Liver (tissue), 9 donors: Measurements from ENCODE around the gene GPATCH2. TPM values are rescaled to one million over a fixed set of nuclear protein-coding genes. Genes with fewer than 3 reads are reported as not detected.

Experiments
- DNase-seq: peaks from one replicate; pipeline ENCODE4 v3.0.0-alpha.2; 2017; ENCODE audit warnings: low spot score
- H3K27ac ChIP-seq, 2 donors: one replicate each; pipeline ENCODE4 v1.7.0; 2013; ENCODE audit warnings: inconsistent platforms in 2 of 2, low read length in 2 of 2, control low read depth in 1 of 2, low read depth in 1 of 2, mild to moderate bottlenecking in 1 of 2
- H3K27me3 ChIP-seq, 4 donors: one replicate each; pipeline versions ENCODE4 v1.6.1 to v1.7.0; 2013; ENCODE audit warnings: low read length in 3 of 4, inconsistent platforms in 1 of 4, mild to moderate bottlenecking in 1 of 4, moderate library complexity in 1 of 4; ENCODE audit not compliant: control insufficient read depth in 4 of 4, insufficient read depth in 4 of 4
- H3K36me3 ChIP-seq, 4 donors: one replicate each; pipeline versions ENCODE4 v1.6.1 to v1.7.0; 2013; ENCODE audit warnings: low read length in 3 of 4, mild to moderate bottlenecking in 3 of 4, low read depth in 1 of 4, moderate library complexity in 1 of 4; ENCODE audit not compliant: control insufficient read depth in 4 of 4, insufficient read depth in 3 of 4
- H3K4me1 ChIP-seq, 4 donors: one replicate each; pipeline versions ENCODE4 v1.6.1 to v1.7.0; 2013; ENCODE audit warnings: low read length in 3 of 4, mild to moderate bottlenecking in 3 of 4, moderate library complexity in 1 of 4; ENCODE audit not compliant: control insufficient read depth in 4 of 4, insufficient read depth in 4 of 4
- H3K4me3 ChIP-seq, 3 donors: one replicate each; pipeline versions ENCODE4 v1.6.1 to v1.7.0; 2013; ENCODE audit warnings: low read length in 3 of 3, control low read depth in 1 of 3, low read depth in 1 of 3, mild to moderate bottlenecking in 1 of 3
- H3K9ac ChIP-seq, 2 donors: one replicate each; pipeline ENCODE4 v1.7.0; 2013; ENCODE audit warnings: low read length in 2 of 2, mild to moderate bottlenecking in 2 of 2, moderate library complexity in 2 of 2, control low read depth in 1 of 2, low read depth in 1 of 2
- H3K9me3 ChIP-seq, 4 donors: one replicate each; pipeline versions ENCODE4 v1.6.1 to v1.7.0; 2013; ENCODE audit warnings: low read length in 3 of 4; ENCODE audit not compliant: control insufficient read depth in 4 of 4
- ATF3 ChIP-seq: IDR thresholded peaks from 2 replicates; pipeline ENCODE4 v1.6.1; 2016; ENCODE audit warnings: antibody characterized with exemption
- CTCF ChIP-seq: fragments of 150-350 bp; IDR thresholded peaks from 2 replicates; pipeline ENCODE4 v1.5.1; 2017; ENCODE audit warnings: improper control_type of control experiment, low read depth, low read length; ENCODE audit not compliant: missing input control
- EGR1 ChIP-seq, 2 donors: IDR thresholded peaks; 2 replicates each; pipeline ENCODE4 v1.6.1; 2016 to 2018; ENCODE audit warnings: antibody characterized with exemption in 2 of 2, low read depth in 2 of 2
- FOXA1 ChIP-seq: IDR thresholded peaks from 2 replicates; pipeline ENCODE4 v1.6.1; 2016; ENCODE audit warnings: antibody characterized with exemption
- FOXA2 ChIP-seq: IDR thresholded peaks from 2 replicates; pipeline ENCODE4 v1.6.1; 2016; ENCODE audit warnings: antibody characterized with exemption
- GABPA ChIP-seq, 2 donors: IDR thresholded peaks in 1 of 2; conservative IDR thresholded peaks in 1 of 2; 2 replicates each; pipeline ENCODE4 v1.6.1; 2016; ENCODE audit warnings: antibody characterized with exemption in 2 of 2, mild to moderate bottlenecking in 1 of 2, moderate library complexity in 1 of 2
- HNF4A ChIP-seq, 2 donors: conservative IDR thresholded peaks; 2 replicates each; pipeline ENCODE4 v1.6.1; 2016; ENCODE audit warnings: antibody characterized with exemption in 2 of 2, mild to moderate bottlenecking in 2 of 2
- JUND ChIP-seq, 2 donors: IDR thresholded peaks; 2 replicates each; pipeline ENCODE4 v1.6.1; 2016; ENCODE audit warnings: antibody characterized with exemption in 2 of 2
- MAX ChIP-seq: IDR thresholded peaks from 2 replicates; pipeline ENCODE4 v1.6.1; 2016; ENCODE audit warnings: antibody characterized with exemption
- NR2F2 ChIP-seq: IDR thresholded peaks from 2 replicates; pipeline ENCODE4 v1.6.1; 2016; ENCODE audit warnings: antibody characterized with exemption
- RAD21 ChIP-seq, 2 donors: IDR thresholded peaks; 2 replicates each; pipeline ENCODE4 v1.6.1; 2016; ENCODE audit warnings: antibody characterized with exemption in 2 of 2, mild to moderate bottlenecking in 2 of 2
- REST ChIP-seq: IDR thresholded peaks from 2 replicates; pipeline ENCODE4 v1.6.1; 2016; ENCODE audit warnings: antibody characterized with exemption, mild to moderate bottlenecking
- RXRA ChIP-seq, 2 donors: IDR thresholded peaks; 2 replicates each; pipeline ENCODE4 v1.6.1; 2017 to 2018; ENCODE audit warnings: antibody characterized with exemption in 2 of 2, mild to moderate bottlenecking in 1 of 2
- SP1 ChIP-seq: IDR thresholded peaks from 2 replicates; pipeline ENCODE4 v1.6.1; 2018; ENCODE audit warnings: antibody characterized with exemption, mild to moderate bottlenecking
- TAF1 ChIP-seq: conservative IDR thresholded peaks from 2 replicates; pipeline ENCODE4 v1.6.1; 2016; ENCODE audit warnings: antibody characterized with exemption, mild to moderate bottlenecking
- YY1 ChIP-seq: IDR thresholded peaks from 2 replicates; pipeline ENCODE4 v1.6.1; 2016; ENCODE audit warnings: antibody characterized with exemption, mild to moderate bottlenecking
- WGBS: extraction: QIAGEN DNeasy Blood & Tissue Kit; methylation state at CpG from one replicate; pipeline ENCODE4 v1.1.7; 2013; 5-methylcytosine and 5-hydroxymethylcytosine counted together
- polyA plus RNA-seq, 2 donors: library from polyadenylated mRNA; stranded (reverse) in 1 of 2; unstranded in 1 of 2; fragments of 200-250 nt in 1 of 2; fragments of >200 nt in 1 of 2; fragmentation: Nextera tagmentation in 1 of 2; extraction: Ambion mirVana in 1 of 2; gene quantifications; one replicate each; pipeline versions ENCODE4 v1.2.1 to v1.2.3, GENCODE V29; 2013 to 2015
- total RNA-seq, 2 donors: library from RNA; depleted of rRNA; stranded (reverse); fragments of >200 nt; gene quantifications; one replicate each; pipeline ENCODE4 v1.2.3, GENCODE V29; 2014
- donor health status: healthy.
- donor health status: healthy.
- donor health status: healthy.
- donor health status: healthy.
- donor health status: healthy.

Gene GPATCH2
- total and polyA plus RNA-seq, 4 donors = 1.6 to 11.2 (median 5.8) TPM

GRCh38 chr1:217402301-217402700 lies 228.6 kb downstream of the GPATCH2 start:
- Histone ChIP-seq H3K4me1 (no peaks in the 10 kb centered on the region), H3K36me3 (no peaks in the 10 kb centered on the region), H3K4me3 (no peak overlapping the region), H3K27me3 (peaks cover 0 to 2% (median 0%) of the 10 kb centered on the region in 4 donors), H3K27ac (no peak overlapping the region), H3K9ac (no peak overlapping the region), H3K9me3 (no peaks in the 10 kb centered on the region)
- TF ChIP-seq FOXA1 (no peak), FOXA2 (no peak), NR2F2 (no peak), YY1 (no peak), HNF4A (conservative IDR thresholded peaks at IDR 0.05) (no peak), REST (no peak), RAD21 (IDR thresholded peaks at IDR 0.05) (no peak), TAF1 (no peak), RXRA (IDR thresholded peaks at IDR 0.05) (no peak), ATF3 (no peak), MAX (no peak), CTCF (no peak), JUND (IDR thresholded peaks at IDR 0.05) (no peak), GABPA (IDR thresholded peaks at IDR 0.05 in 1 of 2, conservative IDR thresholded peaks at IDR 0.05 in 1 of 2) (no peak), EGR1 (IDR thresholded peaks at IDR 0.05; ENCODE audit: low read depth in 2 of 2) (no peak), SP1 (no peak)
- WGBS = 65% methylated on average over 2 of the region's 2 CpGs
- no peak for DNase-seq

- Histone ChIP-seq H3K9me3 (no peaks in the 10 kb centered on the region), H3K27ac (no peak overlapping the region), H3K4me1 (no peaks in the 10 kb centered on the region), H3K4me3 (no peak overlapping the region), H3K9ac (no peak overlapping the region), H3K36me3 (no peaks in the 10 kb centered on the region), H3K27me3 (peaks cover 0 to 6% (median under 1%) of the 10 kb centered on the region in 4 donors)
- DNase-seq = no peak
- WGBS = 71% methylated on average over 1 of the region's 1 CpG
- no peak for TF ChIP-seq TAF1
- peak in 1 of 2 donors; percentile 18 for TF ChIP-seq RAD21 (IDR thresholded peaks at IDR 0.05)
Observed at GRCh38 chr1:217393896-217394295, 237.0 kb downstream of the GPATCH2 start.
